Panc1 (cell line): ENCODE results near the gene HMCES. TPM values are rescaled to one million over a fixed set of nuclear protein-coding genes. Genes with fewer than 3 reads are reported as not detected.

ENCODE experiments used
- ATAC-seq: fragments of 200-7000 bp; cut with Tn5 transposase; 2 replicates; pipeline ENCODE4 v1.9.1; 2020; ENCODE audit warnings: mild to moderate bottlenecking, moderate library complexity
- BruUV-seq: library from RNA; stranded (reverse); fragments of 400-500 nt; replicated peaks from 2 replicates; lab custom pipeline; 2021; lab: Mats Ljungman, UMichigan
- CTCF ChIA-PET: fragments of 300-600 bp; sonication (Branson Sonifier 250); formaldehyde crosslinking; loops from one replicate; lab custom pipeline; 2022; ENCODE audit warnings: antibody characterized with exemption; lab: Charles Lee
- POLR2A ChIA-PET: fragments of 300-600 bp; sonication (Branson Sonifier 250); formaldehyde crosslinking; loops from one replicate; lab custom pipeline; 2022; ENCODE audit warnings: antibody characterized with exemption; lab: Charles Lee
- DNase-seq: peaks from one replicate; pipeline ENCODE4 v3.0.0-alpha.2; 2010; ENCODE audit warnings: low read depth, low spot score
- H3K27ac ChIP-seq: 2 replicates; pipeline ENCODE4 v1.5.1; 2011; ENCODE audit warnings: mild to moderate bottlenecking, low read length, inconsistent platforms
- H3K27me3 ChIP-seq: fragments of 200-500 bp; sonication (Bioruptor generic); 2 replicates; pipeline ENCODE4 v1.6.0; 2014; ENCODE audit warnings: low read length, inconsistent platforms; ENCODE audit not compliant: control insufficient read depth, insufficient read depth
- H3K36me3 ChIP-seq: fragments of 200-500 bp; sonication (Bioruptor generic); 2 replicates; pipeline ENCODE4 v1.5.1; 2014; ENCODE audit warnings: inconsistent platforms, mild to moderate bottlenecking, low read length, moderate library complexity; ENCODE audit not compliant: control insufficient read depth, insufficient read depth
- H3K4me1 ChIP-seq: 2 replicates; pipeline ENCODE4 v1.5.1; 2011; ENCODE audit warnings: inconsistent platforms, mild to moderate bottlenecking, low read length, moderate library complexity; ENCODE audit not compliant: control insufficient read depth, insufficient read depth
- H3K4me3 ChIP-seq, 2 experiments: 2 replicates each; pipeline ENCODE4 v1.5.1; 2011 to 2012; ENCODE audit warnings: low read depth in 2 of 2, low read length in 2 of 2, mild to moderate bottlenecking in 2 of 2, inconsistent platforms in 1 of 2, moderate library complexity in 1 of 2
- H3K9me3 ChIP-seq: fragments of 200-500 bp; sonication (Bioruptor generic); 2 replicates; pipeline ENCODE4 v1.5.1; 2014; ENCODE audit warnings: low read depth, mild to moderate bottlenecking, inconsistent platforms, low read length, moderate library complexity; ENCODE audit not compliant: control insufficient read depth, insufficient read depth
- CTCF ChIP-seq: fragments of 450-650 bp; IDR thresholded peaks from 2 replicates; pipeline ENCODE4 v1.5.1; 2017; ENCODE audit warnings: mild to moderate bottlenecking
- POLR2AphosphoS5 ChIP-seq: IDR thresholded peaks from 2 replicates; pipeline ENCODE4 v1.6.1; 2012; ENCODE audit warnings: mild to moderate bottlenecking, low read depth, low read length, moderate library complexity
- REST ChIP-seq, 2 experiments: IDR thresholded peaks; 2 replicates each; pipeline ENCODE4 v1.6.1; 2011 to 2012; ENCODE audit warnings: low read depth in 2 of 2, control low read depth in 1 of 2, low read length in 1 of 2, mild to moderate bottlenecking in 1 of 2, moderate library complexity in 1 of 2; ENCODE audit not compliant: insufficient read depth in 1 of 2
- SIN3A ChIP-seq: IDR thresholded peaks from 2 replicates; pipeline ENCODE4 v1.6.1; 2012; ENCODE audit warnings: low read depth, mild to moderate bottlenecking, low read length, moderate library complexity, borderline replicate concordance; ENCODE audit not compliant: insufficient read depth
- TCF7L2 ChIP-seq: IDR thresholded peaks from 2 replicates; pipeline ENCODE4 v1.6.1; 2011; ENCODE audit warnings: mild to moderate bottlenecking, low read depth, low read length, inconsistent platforms
- in situ Hi-C: cut with HindIII; loops from 2 replicates; pipeline ENCODE4 v1.10.0; 2016; ENCODE audit warnings: low sequenced_read_pairs, low pct_unique_long_range_greater_than_20kb
- intact Hi-C: fragments of 100-400 bp; cut with micrococcal nuclease; formaldehyde crosslinking; loops from one replicate; pipeline ENCODE4 v1.10.0; 2022; ENCODE audit not compliant: unreplicated experiment
- total RNA-seq: library from RNA; stranded (reverse); gene quantifications from one replicate; pipeline ENCODE4 v1.2.1, GENCODE V29; 2021; ENCODE audit not compliant: unreplicated experiment

Gene HMCES
- total RNA-seq, 1 experiment from 2014 or later = 94.6 TPM

- Histone ChIP-seq H3K4me3 (no peak overlapping the region), H3K9me3 (no peaks in the 10 kb centered on the region), H3K27ac (no peak overlapping the region), H3K4me1 (no peaks in the 10 kb centered on the region), H3K36me3 (peaks cover under 1% of the 10 kb centered on the region; the same call in 1 of the 2 replicates), H3K27me3 (no peaks in the 10 kb centered on the region)
- POLR2A ChIA-PET = no interaction called here
- CTCF ChIA-PET = no interaction called here
- intact Hi-C loops = no loop called here
- no peak for DNase-seq
- no TSS peak for BruUV-seq
- TF ChIP-seq TCF7L2 (no peak), CTCF (no peak), SIN3A (no peak), REST (IDR thresholded peaks at IDR 0.05; ENCODE audit: insufficient read depth in 1 of 2, low read depth in 2 of 2, low read length in 1 of 2) (no peak), POLR2AphosphoS5 (no peak)
- 0 out of 2 replicates have a peak, but pooled peaks have one; percentile 39 for ATAC-seq
- in situ Hi-C loops = no loop called here
Observed at GRCh38 chr3:129289201-129289921, 10.7 kb downstream of the HMCES start.

DNA sequence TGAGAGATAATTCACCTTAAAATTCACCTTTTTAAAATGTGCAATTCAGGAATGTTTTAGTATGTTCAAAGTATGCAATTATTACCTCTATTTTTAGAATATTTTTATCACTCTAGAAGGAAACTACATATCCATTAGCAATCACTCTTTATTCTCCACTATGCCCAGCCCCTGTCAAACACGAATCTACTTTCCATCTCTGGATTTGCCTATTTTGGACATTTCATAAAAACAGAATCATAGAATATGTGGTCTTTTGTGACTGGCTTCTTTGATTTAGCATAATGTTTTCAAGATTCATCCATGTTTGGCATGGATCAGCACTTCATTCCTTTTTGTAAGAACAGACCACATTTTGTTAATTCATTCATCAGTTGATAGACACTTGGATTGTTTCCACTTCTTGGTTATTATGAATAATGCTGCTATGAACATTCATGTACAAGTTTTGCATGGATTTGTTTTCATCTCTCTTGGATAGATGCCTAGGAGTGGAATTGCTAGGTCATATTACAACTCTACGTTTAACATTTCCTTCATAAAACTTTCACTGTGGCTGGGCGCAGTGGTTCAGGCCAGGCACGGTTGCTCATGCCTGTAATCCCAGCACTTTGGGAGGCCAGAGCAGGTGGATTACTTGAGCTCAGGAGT lies 12.7 kb downstream of the HMCES start:
- TF ChIP-seq TCF7L2 (no peak), SIN3A (no peak), CTCF (no peak), REST (IDR thresholded peaks at IDR 0.05; ENCODE audit: insufficient read depth in 1 of 2, low read depth in 2 of 2, low read length in 1 of 2) (no peak), POLR2AphosphoS5 (no peak)
- in situ Hi-C loops (no loop called here), intact Hi-C loops (no loop called here)
- CTCF ChIA-PET = no interaction called here
- POLR2A ChIA-PET = interaction anchor here (0.6 kb wide), 1 partner anchor 37 kb away, joined by 8 read pairs; no protein-coding TSS in a partner anchor
- ATAC-seq = no peak
- Histone ChIP-seq H3K27ac (no peak overlapping the region), H3K9me3 (no peaks in the 10 kb centered on the region), H3K36me3 (peaks cover 4% of the 10 kb centered on the region; the same call in 1 of the 2 replicates), H3K27me3 (no peaks in the 10 kb centered on the region), H3K4me1 (no peaks in the 10 kb centered on the region), H3K4me3 (no peak overlapping the region)
- DNase-seq = no peak
- BruUV-seq = TSS peak; percentile 25
